CD4-positive, alpha-beta T cell treated with Interleukin-15 for 4 hours (primary cell): ENCODE data around the gene TIMM44.

Experiments
- DNase-seq: peaks from one replicate; pipeline ENCODE4 v3.0.0-alpha.2; 2020; ENCODE audit warnings: low spot score

The TIMM44 gene

GRCh38 chr19:7947939-7948338 lies 4.5 kb upstream of the TIMM44 start:
- DNase-seq, result no peak

DNA sequence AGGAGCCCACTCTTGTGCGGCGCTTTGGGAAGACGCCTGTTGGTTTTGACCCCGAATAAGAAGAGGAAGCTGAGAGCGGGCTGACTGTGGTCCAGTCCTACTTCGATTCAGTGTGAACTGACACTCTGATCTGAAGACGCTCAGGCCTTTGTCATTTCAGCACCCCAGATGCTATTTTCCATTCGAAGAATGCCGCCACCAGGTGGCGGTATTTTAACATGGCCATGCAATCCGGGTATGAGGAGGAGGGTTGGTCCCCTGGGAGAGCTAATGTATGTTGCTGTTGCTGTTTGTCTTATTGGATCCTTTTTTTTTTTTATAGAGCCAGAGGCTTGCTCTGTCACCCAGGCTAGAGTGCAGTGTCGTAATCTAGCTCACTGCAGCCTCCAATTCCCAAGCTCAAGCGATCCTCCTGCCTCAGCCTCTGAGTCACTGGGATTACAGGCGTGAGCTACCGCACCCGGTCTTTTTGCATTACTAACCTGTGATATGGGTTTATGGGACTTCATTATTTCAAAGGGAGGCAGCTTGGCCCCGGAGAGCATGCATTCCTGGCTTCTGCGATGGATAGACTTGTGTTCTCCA lies 803 bp upstream of the TIMM44 start:
- DNase-seq, result peak; percentile 87

DNA sequence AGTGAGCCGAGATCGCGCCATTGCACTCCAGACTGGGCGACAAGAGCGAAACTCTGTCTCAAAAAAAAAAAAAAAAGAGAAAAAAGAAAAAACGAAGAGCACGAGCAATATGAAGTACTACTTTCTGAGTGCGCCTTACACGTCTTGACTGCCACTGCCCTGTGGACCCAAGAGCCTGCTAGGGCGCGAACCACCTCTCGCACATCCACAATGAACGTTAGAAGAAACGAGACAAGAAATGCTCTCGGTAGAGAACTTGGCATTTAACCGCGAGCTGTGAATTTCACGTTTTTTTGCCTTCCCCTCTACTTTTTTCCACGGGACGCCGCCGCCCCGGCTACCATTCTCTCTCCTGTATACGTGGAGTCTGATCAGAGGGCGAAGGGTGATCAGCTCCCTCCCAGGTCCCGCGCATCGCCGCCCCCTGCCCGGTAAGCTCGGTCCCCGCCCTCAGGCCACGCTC lies 454 bp downstream of the TIMM44 start:
- DNase-seq, result no peak

DNA sequence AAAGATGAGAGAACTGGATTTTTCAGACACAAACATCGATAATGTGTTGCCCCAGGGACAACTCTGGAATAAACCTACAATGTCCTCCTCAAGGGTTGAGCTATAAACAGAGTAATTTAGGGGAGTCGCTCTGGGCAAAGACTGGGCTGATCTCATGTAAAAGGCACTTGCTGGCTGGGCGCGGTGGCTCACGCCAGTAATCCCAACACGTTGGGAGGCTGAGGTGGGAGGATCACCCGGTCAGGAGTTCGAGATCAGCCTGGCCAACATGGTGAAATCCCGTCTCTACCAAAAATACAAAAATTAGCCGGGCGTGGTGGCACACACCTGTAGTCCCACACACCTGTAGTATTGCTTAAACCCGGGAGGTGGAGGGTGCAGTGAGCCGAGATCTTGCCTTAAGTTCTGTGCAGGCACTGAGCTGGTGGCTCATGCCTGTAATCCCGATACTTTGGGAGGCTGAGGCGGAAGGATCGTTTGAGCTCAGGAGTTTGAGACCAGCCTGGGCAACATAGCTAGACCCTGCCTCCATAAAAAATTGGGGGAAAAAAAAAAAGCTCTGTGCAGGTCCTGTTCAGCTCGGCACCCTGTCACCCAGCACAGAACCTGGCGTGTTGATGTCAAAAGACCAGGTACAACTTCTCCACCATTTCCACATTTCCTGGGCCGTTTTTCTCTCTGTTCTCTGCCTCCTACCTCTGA lies 1.4 kb downstream of the TIMM44 start:
- no peak for DNase-seq

DNA sequence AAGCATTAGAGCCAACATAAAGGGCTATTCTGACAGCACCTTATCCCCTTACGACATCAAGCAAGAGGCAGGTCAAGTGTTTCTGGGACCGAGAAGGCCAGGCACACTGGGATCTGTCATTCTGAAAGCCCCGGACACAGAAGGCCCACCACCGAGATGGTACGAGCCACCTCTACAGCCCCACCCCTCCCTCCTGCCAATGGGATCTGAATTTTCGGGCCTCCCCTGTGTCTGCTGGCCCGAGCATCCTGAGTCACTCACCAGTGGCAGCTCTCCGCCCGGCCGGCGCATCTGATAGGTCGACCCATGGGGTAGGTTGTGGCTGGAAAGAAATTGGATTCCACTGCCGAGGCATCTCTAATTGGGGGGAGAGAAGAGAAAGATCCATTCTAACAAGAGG lies 2.6 kb downstream of the TIMM44 start:
- DNase-seq, result no peak

DNA sequence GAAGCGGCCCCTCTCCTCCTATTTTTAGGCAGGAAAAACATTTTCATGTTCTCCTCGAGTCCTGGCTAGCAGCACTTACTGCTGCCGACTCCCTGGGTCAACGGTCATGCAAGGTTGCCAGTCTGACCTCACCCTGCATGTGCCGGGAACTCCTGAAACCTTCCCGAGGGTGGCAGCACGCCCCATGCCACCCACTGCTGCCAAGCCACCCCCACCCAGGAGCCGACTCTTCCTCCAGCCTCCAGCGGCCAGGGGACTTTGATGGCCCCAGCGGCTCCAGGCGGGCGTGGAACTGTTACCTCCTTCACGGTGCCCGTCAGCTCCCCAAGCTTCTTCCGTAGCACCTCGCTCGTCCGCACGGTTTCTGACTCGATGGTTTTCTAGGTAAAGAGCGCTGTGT lies 8.7 kb downstream of the TIMM44 start:
- DNase-seq, result no peak

- DNase-seq, result no peak
Measured at GRCh38 chr19:7933828-7934725, 9.4 kb downstream of the TIMM44 start.

DNA sequence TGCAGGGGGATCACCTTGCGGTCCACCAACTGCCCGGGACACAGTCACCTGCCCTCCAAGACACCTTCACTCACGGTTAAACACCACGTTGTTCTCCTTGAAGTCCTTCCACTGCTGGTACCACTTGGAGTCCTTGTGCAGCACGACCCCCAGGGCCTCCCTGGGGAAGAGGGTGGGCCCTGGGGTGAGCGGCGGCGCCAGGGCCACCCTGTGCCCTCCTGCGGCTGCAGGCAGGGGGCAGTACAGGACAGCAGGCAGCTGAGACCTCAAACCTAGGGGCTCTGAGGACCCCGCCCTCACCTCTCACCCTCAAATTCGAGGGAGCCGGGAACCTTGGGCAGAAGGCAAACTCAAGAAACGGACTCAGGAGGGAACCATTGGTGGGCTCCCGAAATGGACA lies 10.1 kb downstream of the TIMM44 start:
- no peak for DNase-seq

DNA sequence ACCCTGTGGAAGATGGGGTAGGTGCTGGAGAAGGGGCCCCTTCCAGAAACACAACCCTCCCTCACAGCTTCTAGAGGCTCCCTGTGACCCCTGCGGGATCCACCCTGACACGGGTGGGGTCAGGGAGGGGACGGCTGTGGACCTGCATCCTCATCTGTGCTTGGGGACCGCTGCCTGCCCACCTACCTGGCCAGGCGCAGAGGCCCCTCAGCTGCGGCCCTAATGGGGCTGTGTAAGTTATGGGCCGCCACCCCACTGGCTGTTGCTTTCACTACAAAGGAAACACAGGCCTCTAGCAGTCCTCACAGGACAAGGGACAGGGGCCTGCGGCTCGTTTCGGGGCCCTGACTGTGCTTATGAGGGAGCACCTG lies 10.6 kb downstream of the TIMM44 start:
- no peak for DNase-seq

DNA sequence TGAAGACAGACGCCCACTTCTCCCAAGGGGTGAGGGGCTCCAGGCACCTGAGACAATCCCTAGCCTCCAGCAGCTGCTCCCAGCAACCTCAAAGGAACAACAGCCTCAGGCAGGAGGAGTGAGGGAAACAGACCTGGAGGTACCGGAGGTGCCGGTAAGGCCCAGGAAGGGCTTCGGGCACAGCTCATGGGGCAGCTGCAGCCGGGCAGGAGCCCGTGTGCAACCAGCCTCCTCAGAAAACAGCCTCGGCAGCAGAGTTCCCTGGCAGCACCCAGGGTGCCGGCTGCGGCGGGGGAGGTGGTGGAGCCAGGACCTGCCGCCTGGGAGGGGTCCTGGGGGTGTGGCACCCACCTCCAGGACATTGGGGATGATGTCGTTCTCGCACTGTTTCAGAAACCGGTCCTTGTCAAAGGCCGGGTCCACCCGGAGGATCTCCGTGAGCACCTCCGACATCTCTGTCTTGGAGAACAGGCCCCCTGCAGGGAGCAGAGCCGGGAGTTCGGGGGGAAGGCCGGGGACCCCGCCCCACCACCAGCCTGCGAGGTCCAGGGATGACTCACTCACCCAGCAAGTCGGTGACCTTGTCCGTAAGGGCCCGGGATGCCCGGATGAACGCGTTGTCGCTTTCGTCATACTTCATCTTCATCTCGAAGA lies 11.1 kb downstream of the TIMM44 start:
- DNase-seq, result no peak

- DNase-seq, result no peak
Measured at GRCh38 chr19:7931221-7932061, 12.0 kb downstream of the TIMM44 start.

DNA sequence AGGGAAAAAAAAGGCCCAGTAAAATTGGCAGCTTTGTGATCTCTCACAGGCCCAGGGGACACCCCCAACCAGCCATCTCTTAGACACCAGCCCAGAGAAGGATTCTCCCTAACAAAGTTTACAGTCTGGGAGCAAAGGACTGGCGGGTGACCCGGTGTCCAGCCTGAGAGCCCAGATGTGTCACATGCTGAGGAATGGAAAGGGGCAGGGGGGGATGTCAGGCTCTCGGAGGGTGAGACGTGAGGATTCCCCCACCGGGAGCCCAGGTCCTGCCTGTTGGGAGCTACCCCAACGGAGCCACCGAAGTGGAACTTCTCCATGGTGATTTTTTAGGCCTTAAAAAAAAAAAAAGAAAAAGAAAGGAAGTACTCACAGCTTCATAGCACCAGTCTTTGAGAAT lies 12.7 kb downstream of the TIMM44 start:
- DNase-seq, result no peak

DNA sequence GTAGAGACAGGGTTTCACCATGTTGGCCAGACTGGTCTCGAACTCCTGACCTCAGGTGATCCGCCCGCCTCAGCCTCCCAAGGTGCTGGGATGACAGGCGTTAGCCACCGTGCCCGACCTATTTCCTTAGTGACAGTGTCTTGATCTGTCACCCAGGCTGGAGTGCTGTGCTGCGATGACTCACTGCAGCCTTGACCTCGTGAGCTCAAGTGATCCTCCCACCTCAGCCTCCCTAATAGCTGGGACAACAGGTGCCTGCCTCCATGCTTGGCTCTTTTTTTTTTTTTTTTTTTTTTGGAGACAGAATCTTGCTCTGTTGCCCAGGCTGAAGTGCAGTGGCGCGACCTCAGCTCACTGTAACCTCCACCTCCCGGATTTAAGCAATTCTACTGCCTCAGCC lies 13.4 kb downstream of the TIMM44 start:
- DNase-seq, result peak; percentile 17

- peak; percentile 83 for DNase-seq
Measured at GRCh38 chr19:7928741-7929701, 14.4 kb downstream of the TIMM44 start.

DNA sequence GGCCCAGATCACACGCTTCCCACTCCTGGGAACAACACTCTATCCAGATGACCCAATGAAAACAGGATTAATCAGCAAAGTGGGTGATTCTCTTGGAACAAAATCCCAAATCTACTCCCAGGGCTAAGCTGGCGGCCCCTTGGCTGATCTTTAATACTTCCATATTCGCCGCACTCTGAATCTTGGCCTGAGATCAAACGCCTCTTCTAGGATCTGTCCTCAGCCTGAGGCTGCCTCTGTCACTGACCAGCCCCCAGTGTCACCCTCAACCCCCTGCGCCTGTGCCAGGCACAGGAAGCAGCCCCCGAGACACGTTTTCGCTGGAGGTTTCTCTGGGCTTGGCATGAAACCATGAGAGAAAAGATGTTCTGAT lies 15.1 kb downstream of the TIMM44 start:
- no peak for DNase-seq

DNA sequence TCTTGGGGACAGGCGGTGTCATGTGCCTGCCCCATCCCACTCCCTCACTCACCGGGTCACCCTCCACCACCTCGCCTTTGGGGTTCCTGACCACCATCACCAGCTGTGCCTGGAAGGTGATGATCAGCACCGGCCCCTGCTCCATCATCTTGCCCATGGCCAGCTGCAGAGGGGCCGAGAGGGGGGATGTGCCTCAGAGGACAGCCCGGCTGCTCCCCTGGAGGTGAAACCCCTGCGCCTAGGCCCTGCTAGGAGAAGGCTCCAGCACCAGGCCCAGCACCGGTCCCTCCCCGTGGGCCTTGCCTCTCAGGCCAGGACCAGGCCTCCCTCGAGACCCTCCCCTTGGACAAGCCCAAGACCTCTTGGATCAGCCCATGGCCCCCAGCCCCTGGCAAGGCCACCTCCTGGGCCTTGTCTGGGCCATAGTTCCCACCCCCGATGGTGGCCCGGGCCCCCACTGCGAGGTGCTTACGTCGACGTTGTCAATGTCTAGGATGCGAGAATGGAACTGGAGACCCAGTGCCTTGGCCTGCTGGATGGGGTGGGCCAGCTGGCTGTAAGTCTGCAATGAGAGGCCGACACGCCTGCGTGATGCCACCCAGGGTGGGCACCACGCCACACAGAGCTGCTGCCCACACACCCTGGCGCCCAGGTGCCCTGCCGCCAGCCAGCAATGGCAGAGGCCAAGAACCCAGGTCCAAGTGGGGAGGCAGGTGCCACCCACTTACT lies 15.7 kb downstream of the TIMM44 start:
- no peak for DNase-seq

- no peak for DNase-seq
Measured at GRCh38 chr19:7926727-7927604, 16.5 kb downstream of the TIMM44 start.

DNA sequence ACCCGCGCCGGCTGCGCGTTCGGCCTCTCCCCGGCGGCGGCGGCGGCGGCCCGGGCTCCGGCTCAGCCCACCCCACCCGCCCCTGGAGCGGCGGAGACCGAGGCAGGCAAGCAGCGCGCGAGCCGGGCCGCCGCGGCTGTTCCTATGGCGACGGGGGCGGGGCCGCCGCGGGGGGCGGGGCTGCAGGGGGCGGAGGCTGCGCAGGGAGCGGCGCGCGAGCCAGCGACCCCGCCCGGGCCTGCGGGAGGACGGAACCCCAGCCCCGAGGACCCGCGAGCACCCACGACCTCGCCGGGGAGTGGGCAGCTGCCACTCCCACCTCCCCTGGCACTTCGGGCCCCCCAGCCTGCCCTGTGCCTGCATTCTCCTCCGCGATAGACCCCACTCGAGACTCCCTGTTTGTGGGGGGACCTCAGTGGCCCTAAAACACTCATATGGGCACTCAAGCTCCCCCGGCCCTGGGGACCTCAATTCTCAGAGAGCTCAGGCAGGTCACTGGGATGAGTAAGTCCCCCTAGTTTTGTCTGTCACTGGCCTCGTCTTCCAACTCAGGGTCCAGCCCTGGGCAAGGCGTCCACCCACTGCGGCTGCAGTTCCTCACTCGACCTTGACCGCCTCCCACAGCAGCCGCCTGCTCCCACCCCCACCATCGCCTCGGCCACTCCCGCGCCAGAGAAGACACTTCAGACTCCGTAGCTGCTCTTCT lies 17.3 kb downstream of the TIMM44 start, which contains the start of gene CTXN1:
Gene CTXN1, minus strand, starts transcription at position 115 of the 706 bp plus-strand sequence. CDS start 597 bp downstream, outside the sequence.
- peak; percentile 79 for DNase-seq
